GM21447 (cell line): Measurements from ENCODE around the gene ZNF469.
"Not testable (repeated sequence)": the region's sequence is repeated elsewhere in the genome, so short reads cannot be mapped to it uniquely, and the experiment has no call there.

Experiments used
- ATAC-seq: cut with Tn5 transposase; IDR thresholded peaks from one replicate; pipeline ENCODE4 v1.9.1; 2021; ENCODE audit not compliant: unreplicated experiment

ZNF469 gene

GRCh38 chr16:88406096-88407041 is 23.6 kb downstream of the ZNF469 start:
- ATAC-seq, result no peak

GRCh38 chr16:88407042-88407420 is 24.3 kb downstream of the ZNF469 start:
- ATAC-seq, result no peak

DNA sequence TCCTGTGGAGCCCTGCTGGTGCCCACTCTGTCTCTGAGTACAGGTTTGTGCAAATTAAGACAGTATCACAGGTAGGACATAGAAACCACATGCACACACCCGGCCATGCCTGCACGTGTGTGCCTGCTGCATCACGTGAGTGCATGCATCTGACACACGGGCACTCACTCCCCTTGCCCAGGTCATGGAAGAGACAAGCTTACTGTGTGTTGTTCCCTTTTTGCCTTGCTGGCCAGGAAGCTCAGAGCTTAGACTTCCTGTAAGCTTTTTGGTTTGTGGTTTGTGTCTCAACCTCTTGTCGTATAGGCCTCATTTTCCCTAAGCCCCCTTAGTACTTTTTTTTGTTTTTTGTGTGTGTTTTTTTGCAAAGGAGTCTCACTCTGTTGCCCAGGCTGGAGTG is 25.0 kb downstream of the ZNF469 start:
- no peak for ATAC-seq

DNA sequence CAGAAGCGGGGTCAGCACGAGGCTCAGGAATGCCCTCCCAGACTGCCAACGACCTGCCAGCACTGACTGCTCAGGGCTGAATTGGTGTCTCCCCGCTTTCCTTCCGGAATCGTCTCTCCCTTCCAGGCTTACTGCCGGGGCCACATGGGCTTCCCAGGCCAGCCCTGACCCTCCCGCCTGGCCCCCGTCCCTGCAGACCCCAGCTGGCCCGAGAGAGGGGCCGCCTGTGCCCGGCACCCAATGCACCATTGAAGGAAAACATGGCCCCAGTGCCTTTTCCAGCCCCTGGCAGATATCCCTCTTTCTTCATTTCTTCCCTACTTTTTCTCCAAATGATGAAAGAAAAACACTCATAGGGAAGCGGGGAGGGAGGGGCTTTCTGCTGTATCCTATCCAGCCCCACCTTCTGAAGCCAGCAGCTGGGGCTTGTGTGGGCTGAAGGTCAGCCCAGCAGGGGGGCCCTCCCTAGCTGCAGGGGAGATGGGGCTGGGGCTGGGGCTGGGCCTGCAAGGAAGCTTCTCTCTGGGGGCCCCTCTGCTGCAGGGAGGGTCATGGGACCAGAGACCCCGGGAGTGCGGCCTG is 25.9 kb downstream of the ZNF469 start:
- ATAC-seq, result no peak

DNA sequence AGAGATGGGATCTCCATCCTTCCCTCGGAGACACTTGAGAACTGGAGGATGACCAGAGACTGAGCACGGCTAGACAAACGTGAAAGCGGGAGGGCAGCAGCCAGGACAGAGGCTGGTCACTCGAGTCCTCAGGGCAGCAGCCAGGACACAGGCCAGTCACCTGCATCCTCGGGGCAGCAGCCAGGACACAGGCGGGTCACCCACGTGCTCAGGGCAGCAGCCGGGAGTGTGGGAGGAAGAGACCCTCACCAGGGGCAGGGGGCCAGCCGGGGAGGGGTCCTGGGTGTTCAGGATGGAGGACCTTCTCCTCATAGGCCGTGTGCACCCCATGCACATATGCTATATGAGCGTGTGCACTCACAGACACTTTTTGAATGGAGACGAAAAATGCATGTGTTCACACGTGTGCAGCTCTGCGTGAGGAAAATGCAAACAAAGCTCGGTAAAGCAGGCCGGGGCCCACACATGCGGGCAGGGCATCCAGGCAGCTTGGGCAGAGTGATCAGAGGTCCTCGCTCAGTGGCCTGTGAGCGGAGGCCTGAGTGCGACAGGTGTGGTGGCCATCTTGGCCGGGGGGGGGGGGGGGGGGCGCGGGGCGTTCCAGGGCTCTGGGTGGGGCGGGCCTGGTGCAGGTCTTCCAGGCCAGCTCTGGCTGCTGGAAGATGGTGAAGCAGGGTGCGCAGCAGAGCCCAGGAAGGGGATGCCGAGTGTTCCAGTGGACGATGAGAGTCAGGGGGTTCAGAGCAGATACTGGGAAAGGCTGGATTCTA is 26.7 kb downstream of the ZNF469 start:
- no peak for ATAC-seq

DNA sequence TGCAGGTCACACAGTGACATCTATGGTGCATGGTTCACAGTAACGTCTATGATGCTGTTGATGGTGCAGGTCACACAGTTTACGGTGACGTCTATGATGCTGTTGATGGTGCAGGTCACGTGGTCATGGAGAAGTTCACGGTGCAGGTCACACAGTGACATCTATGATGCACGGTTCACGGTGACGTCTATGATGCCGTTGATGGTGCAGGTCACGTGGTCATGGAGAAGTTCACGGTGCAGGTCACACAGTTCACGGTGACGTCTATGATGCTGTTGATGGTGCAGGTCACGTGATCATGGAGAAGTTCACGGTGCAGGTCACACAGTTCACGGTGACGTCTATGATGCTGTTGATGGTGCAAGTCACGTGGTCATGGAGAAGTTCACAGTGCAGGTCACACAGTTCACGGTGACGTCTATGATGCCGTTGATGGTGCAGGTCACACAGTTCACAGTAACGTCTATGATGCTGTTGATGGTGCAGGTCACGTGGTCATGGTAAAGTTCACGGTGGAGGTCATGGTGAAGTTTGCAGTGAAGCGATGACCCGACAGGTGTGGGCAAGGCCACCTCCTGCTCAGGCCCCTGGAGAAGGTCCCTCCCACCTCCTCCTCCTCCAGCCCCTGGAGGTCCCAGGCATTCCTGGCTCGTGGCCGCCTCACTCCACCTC is 27.7 kb downstream of the ZNF469 start:
- not testable (repeated sequence) for ATAC-seq

DNA sequence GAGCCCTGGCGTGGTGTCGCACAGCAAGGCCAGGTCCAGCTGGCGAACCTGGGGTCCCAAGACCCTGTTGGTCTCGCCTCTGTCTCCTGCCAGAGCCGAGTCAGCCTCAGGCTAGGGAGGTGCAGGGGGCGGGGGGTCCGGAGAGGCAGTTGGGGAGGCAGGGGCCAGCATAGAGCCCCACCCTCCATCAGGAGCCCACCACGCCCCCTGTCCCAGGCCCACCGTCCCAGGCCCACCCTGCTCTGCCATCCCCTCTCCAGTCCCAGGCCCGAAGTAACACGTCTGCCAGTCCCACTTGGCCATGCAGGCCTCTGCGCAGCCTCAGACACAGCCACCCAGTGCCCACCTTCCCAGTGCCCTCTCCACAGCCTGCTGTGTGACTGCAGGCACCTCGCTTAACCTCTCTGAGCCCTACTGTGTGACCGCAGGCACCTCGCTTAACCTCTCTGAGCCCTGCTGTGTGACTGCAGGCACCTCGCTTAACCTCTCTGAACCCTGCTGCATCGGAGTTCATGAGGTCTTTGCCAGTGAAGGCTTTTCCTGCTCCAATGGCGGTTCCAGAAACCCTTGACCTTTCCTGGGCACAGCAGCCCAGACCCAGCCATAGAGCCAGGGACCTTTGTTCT is 29.3 kb downstream of the ZNF469 start:
- ATAC-seq, result no peak

DNA sequence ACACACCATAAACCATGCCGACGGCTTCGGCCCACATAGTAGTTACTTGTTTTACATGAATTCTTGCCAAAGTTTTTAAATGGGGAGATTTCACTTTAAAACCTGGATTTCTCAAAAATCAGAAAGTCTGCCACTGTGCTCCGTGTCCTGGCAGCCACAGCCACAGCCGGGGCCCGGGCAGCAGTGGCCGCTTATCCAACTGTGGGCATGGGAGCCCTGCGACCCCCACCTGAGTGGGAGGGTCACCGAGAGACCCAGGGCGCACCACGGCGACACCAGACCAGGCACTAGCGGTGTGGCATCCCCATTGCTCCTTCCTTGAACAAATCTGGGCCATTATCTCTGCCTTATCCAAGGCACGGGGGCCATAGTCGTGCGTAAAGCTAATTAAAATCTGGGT is 30.0 kb downstream of the ZNF469 start:
- no peak for ATAC-seq

DNA sequence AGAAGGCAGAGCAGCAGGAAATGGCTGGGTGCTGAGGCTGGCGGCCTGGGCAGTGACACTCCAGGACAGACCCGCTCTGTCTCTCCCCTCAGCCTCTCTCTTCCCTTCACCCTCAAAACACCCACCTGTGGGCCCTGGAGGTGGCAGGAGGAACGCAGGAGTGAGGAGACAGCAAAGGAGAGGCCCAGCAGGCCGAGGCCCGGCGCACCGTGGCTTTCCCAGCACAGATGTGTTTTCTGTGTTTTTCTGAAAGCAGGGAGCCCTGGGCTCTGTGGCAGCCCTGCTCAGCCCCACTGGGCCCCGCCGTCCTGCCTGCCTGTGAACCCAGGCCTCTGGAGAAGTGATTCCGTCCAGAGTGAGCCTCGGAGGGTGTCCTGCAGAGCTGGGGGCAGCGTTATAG is 30.5 kb downstream of the ZNF469 start:
- no peak for ATAC-seq

- ATAC-seq, result no peak
Observed at GRCh38 chr16:88413631-88414030, 30.9 kb downstream of the ZNF469 start.

DNA sequence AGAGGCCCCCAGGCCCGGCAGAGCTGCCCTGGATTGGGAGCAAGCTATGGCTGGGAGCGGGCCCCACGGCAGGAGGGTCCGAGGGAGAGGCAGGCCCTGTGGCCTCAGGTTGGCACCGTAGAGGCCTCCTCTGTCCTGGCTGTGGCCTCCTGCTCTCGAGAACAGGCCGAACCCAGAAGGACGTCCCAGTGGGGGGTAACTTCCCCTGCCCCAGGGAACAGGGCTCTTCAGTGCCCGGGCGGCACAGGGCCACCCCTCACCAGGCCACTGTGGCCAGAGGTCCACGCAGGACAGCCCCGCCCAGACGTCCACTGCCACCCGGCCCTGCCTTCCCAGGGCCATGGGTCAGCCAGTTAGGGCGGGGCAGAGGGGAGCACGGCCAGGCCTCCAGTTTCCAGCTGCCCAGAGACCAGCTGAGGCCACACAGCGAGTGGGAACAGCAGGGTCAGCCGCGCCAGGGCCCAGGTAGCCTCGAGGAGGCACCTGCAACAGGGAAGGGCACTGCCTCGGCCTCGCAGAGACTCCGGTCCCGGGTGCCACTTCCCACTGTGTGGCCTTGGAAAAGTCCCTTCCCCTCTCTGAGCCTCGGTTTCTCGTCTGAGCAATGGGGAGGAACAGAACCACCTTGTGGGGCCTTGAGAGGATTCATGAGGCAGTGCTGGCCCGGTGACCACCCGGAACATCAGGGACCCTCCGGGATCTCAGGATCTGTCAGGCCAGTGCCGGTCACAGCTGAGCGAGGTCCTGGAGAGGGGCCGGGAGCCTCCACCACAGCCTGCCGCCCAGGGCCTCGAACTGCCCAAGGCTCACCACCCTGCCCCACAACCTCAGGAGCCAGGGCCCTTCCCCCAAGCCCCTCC is 32.0 kb downstream of the ZNF469 start:
- no peak for ATAC-seq

DNA sequence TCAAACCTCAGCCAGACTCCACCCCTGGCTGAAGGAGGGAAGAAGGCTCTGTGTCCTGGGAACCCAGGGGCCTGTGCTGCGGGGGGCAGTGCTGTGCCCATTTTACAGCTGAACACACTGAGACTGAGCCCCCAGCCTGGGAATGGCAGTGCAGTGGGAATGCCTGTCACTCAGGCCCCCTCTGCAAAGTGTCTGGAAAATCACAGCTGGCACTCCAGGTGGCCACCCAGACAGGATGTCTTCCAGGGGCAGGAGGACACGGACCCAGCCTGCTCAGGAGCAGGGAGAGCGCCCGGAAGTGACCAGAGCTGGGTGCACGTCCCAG is 32.6 kb downstream of the ZNF469 start:
- no peak for ATAC-seq

GRCh38 chr16:88415713-88416323 is 33.1 kb downstream of the ZNF469 start:
- ATAC-seq, result no peak

GRCh38 chr16:88416686-88417085 is 33.9 kb downstream of the ZNF469 start:
- no peak for ATAC-seq

GRCh38 chr16:88417684-88418476 is 35.1 kb downstream of the ZNF469 start:
- no peak for ATAC-seq

DNA sequence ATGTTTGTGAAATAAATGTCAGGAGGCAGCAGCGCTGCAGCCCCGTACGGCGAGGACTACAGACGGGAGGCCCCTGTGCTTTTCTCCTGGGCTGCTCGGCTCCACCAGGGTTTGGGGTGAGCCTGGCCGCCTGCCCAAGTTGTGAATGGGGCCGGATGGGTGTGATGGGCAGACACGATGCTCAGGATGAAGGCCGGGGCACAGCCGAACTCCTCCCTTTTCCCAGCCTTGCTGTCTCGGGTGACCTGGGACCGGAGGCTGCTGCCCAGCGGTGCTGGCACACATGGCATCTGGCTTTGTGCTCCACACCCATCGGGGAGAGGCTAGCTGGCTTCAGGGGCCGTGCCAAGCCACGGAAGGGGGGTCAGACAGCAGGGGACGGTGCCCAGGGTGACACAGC is 36.1 kb downstream of the ZNF469 start:
- no peak for ATAC-seq

DNA sequence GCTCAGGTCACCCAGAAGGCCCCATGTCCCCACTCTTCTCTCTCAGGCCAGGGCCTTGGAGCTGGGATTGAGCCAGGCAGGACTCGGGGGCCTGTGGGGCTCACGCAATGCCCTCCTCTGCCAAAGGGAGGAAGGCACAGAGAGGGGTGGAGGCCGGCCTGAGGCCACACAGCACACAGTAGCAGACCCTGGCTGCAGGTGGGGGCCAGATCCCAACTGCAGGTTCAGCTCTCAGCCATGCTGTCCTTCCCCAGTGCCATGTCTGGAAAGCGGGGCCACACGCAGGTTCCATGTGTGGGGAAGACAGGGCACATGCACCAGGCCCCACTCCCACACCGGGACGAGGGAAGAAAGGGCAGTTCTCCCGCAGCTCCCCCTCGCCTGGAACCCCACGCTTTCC is 37.0 kb downstream of the ZNF469 start:
- ATAC-seq, result no peak

GRCh38 chr16:88420496-88420895 is 37.7 kb downstream of the ZNF469 start:
- ATAC-seq, result no peak

DNA sequence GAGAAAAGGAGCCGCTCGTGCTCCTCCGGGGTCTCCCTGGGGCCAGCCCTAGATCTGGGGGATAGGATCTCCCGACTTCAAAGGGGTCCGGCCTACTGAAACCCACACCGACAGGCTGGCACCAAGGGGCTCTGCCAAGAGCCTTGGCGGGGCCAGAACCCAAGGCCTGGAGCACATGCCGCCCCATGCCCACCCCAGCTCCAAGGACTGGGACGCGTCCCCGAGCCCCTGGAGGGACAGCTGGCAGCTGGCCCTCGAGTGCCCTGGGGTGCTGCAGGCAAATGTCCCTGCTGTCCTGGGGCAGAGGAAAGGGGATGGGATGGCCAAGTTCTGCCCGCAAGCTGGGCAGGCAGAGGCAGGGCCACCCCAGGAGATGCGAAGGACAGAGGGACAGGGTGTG is 38.5 kb downstream of the ZNF469 start:
- ATAC-seq, result no peak
